Activated CD4-positive, alpha-beta memory T cell treated with anti-CD3 and anti-CD28 coated beads, Interleukin-2, amount 10 ng/mL, durations not matched to agents 7 days and 5 days (primary cell): Measurements from ENCODE around the gene TMCC1. TPM values are rescaled to one million over a fixed set of nuclear protein-coding genes. Genes with fewer than 3 reads are reported as not detected.

Source experiments
- CTCF ChIA-PET: fragments of 350-600 bp; sonication (Branson Sonifier 250); formaldehyde crosslinking; loops from one replicate; lab custom pipeline; 2021; ENCODE audit warnings: antibody characterized with exemption, inconsistent platforms; lab: Charles Lee
- POLR2A ChIA-PET: fragments of 350-600 bp; sonication (Branson Sonifier 250); formaldehyde crosslinking; loops from one replicate; lab custom pipeline; 2021; ENCODE audit warnings: antibody characterized with exemption; lab: Charles Lee
- DNase-seq: peaks from one replicate; pipeline ENCODE4 v3.0.0-alpha.2; 2020
- H3K27ac Mint-ChIP-seq: one replicate; pipeline ENCODE4 v1.8.0; 2021; ENCODE audit warnings: mild to moderate bottlenecking, mixed read lengths
- H3K27me3 Mint-ChIP-seq: one replicate; pipeline ENCODE4 v1.8.0; 2021; ENCODE audit warnings: mixed read lengths
- H3K36me3 Mint-ChIP-seq: one replicate; pipeline ENCODE4 v1.8.0; 2021; ENCODE audit warnings: low read depth, mixed read lengths
- H3K4me1 Mint-ChIP-seq: one replicate; pipeline ENCODE4 v1.8.0; 2021; ENCODE audit warnings: mixed read lengths
- H3K4me3 Mint-ChIP-seq: one replicate; pipeline ENCODE4 v1.8.0; 2021; ENCODE audit warnings: mild to moderate bottlenecking, mixed read lengths
- H3K9me3 Mint-ChIP-seq: one replicate; pipeline ENCODE4 v1.8.0; 2021; ENCODE audit warnings: mixed read lengths
- total RNA-seq, 2 experiments: library from RNA; stranded (reverse); gene quantifications; one replicate each; pipeline ENCODE4 v1.2.3, GENCODE V29; 2021

Gene TMCC1
- total RNA-seq, 2 experiments from 2014 or later, result 18.5 to 20.4 TPM

- no peak overlapping the region for H3K27ac Mint-ChIP-seq
- POLR2A ChIA-PET, result no interaction called here
- no peaks in the 10 kb centered on the region for H3K9me3 Mint-ChIP-seq
- H3K27me3 Mint-ChIP-seq, result no peaks in the 10 kb centered on the region
- no peak for DNase-seq
- CTCF ChIA-PET, result interaction anchor here (0.6 kb wide), 1 partner anchor 16 kb away, joined by 4 read pairs; no protein-coding TSS in a partner anchor
- peaks cover 4% of the 10 kb centered on the region for H3K36me3 Mint-ChIP-seq
- no peaks in the 10 kb centered on the region for H3K4me1 Mint-ChIP-seq
- H3K4me3 Mint-ChIP-seq, result no peak overlapping the region
Observed at GRCh38 chr3:129673897-129674797, 219.4 kb downstream of the TMCC1 start.

- Mint-ChIP-seq H3K27ac (no peak overlapping the region), H3K4me3 (no peak overlapping the region), H3K27me3 (no peaks in the 10 kb centered on the region), H3K9me3 (no peaks in the 10 kb centered on the region), H3K4me1 (no peaks in the 10 kb centered on the region), H3K36me3 (peaks cover 4% of the 10 kb centered on the region)
- ChIA-PET POLR2A (no interaction called here), CTCF (interaction anchor here (0.6 kb wide), 2 partner anchors 14 to 461 kb away, joined by 3 to 4 read pairs; no protein-coding TSS in a partner anchor)
- DNase-seq, result no peak
Observed at GRCh38 chr3:129673012-129673411, 220.5 kb downstream of the TMCC1 start.

- CTCF ChIA-PET, result no interaction called here
- H3K27me3 Mint-ChIP-seq, result no peaks in the 10 kb centered on the region
Observed at GRCh38 chr3:129672412-129672811, 221.1 kb downstream of the TMCC1 start.

GRCh38 chr3:129665024-129665768 lies 228.3 kb downstream of the TMCC1 start:
- Mint-ChIP-seq H3K27me3 (no peaks in the 10 kb centered on the region), H3K4me3 (no peak overlapping the region), H3K9me3 (no peaks in the 10 kb centered on the region), H3K27ac (no peak overlapping the region), H3K4me1 (no peaks in the 10 kb centered on the region), H3K36me3 (peaks cover under 1% of the 10 kb centered on the region)
- ChIA-PET CTCF (interaction anchor here (0.9 to 1.7 kb wide), 2 partner anchors 16 to 38 kb away, joined by 3 read pairs; no protein-coding TSS in a partner anchor), POLR2A (no interaction called here)
- DNase-seq, result no peak

More at GRCh38 chr3:129672412-129672811, 221.1 kb downstream of the TMCC1 start:
- Mint-ChIP-seq H3K27ac (no peak overlapping the region), H3K4me1 (no peaks in the 10 kb centered on the region), H3K9me3 (no peaks in the 10 kb centered on the region), H3K4me3 (no peak overlapping the region), H3K36me3 (peaks cover 4% of the 10 kb centered on the region)
- no peak for DNase-seq
- POLR2A ChIA-PET, result no interaction called here

- no peaks in the 10 kb centered on the region for H3K9me3 Mint-ChIP-seq
- H3K27me3 Mint-ChIP-seq, result no peaks in the 10 kb centered on the region
- no peaks in the 10 kb centered on the region for H3K4me1 Mint-ChIP-seq
- H3K27ac Mint-ChIP-seq, result no peak overlapping the region
- ChIA-PET CTCF (interaction anchor here (0.6 kb wide), 1 partner anchor 376 kb away, joined by 3 read pairs; no protein-coding TSS in a partner anchor), POLR2A (no interaction called here)
- H3K36me3 Mint-ChIP-seq, result no peaks in the 10 kb centered on the region
- H3K4me3 Mint-ChIP-seq, result no peak overlapping the region
- no peak for DNase-seq
Observed at GRCh38 chr3:129663930-129664646, 229.4 kb downstream of the TMCC1 start.

- no peaks in the 10 kb centered on the region for H3K36me3 Mint-ChIP-seq
- H3K9me3 Mint-ChIP-seq, result no peaks in the 10 kb centered on the region
- H3K27ac Mint-ChIP-seq, result no peak overlapping the region
- H3K27me3 Mint-ChIP-seq, result no peaks in the 10 kb centered on the region
- H3K4me1 Mint-ChIP-seq, result peaks cover 6% of the 10 kb centered on the region
- ChIA-PET CTCF (interaction anchor here (0.5 kb wide), 1 partner anchor 145 kb away, joined by 3 read pairs; no protein-coding TSS in a partner anchor), POLR2A (interaction anchor here (0.5 kb wide), 1 partner anchor 346 kb away, joined by 3 read pairs; no protein-coding TSS in a partner anchor)
- DNase-seq, result no peak
- no peak overlapping the region for H3K4me3 Mint-ChIP-seq
Observed at GRCh38 chr3:129663045-129663446, 230.5 kb downstream of the TMCC1 start.

GRCh38 chr3:129662191-129662608 lies 231.3 kb downstream of the TMCC1 start:
- Mint-ChIP-seq H3K9me3 (no peaks in the 10 kb centered on the region), H3K4me1 (peaks cover 14% of the 10 kb centered on the region), H3K36me3 (no peaks in the 10 kb centered on the region), H3K27ac (no peak overlapping the region), H3K27me3 (no peaks in the 10 kb centered on the region), H3K4me3 (no peak overlapping the region)
- POLR2A ChIA-PET, result no interaction called here
- CTCF ChIA-PET, result no interaction called here
- no peak for DNase-seq

- Mint-ChIP-seq H3K9me3 (no peaks in the 10 kb centered on the region), H3K4me3 (no peak overlapping the region), H3K27ac (no peak overlapping the region), H3K4me1 (peaks cover 18% of the 10 kb centered on the region), H3K27me3 (no peaks in the 10 kb centered on the region), H3K36me3 (no peaks in the 10 kb centered on the region)
- ChIA-PET CTCF (no interaction called here), POLR2A (interaction anchor here (0.6 kb wide), 1 partner anchor 73 kb away, joined by 4 read pairs; no protein-coding TSS in a partner anchor)
- DNase-seq, result no peak
Observed at GRCh38 chr3:129661766-129662165, 231.7 kb downstream of the TMCC1 start.

GRCh38 chr3:129658110-129658843 lies 235.2 kb downstream of the TMCC1 start:
- Mint-ChIP-seq H3K27me3 (no peaks in the 10 kb centered on the region), H3K4me1 (peaks cover 18% of the 10 kb centered on the region), H3K4me3 (no peak overlapping the region), H3K9me3 (no peaks in the 10 kb centered on the region), H3K27ac (no peak overlapping the region), H3K36me3 (no peaks in the 10 kb centered on the region)
- no peak for DNase-seq
- CTCF ChIA-PET, result interaction anchor here (0.7 kb wide), 3 partner anchors 15 to 33 kb away, joined by 3 to 10 read pairs (median 4); no protein-coding TSS in a partner anchor
- POLR2A ChIA-PET, result no interaction called here

GRCh38 chr3:129657261-129658046 lies 236.1 kb downstream of the TMCC1 start:
- Mint-ChIP-seq H3K27ac (no peak overlapping the region), H3K27me3 (no peaks in the 10 kb centered on the region), H3K36me3 (no peaks in the 10 kb centered on the region), H3K9me3 (no peaks in the 10 kb centered on the region), H3K4me1 (peaks cover 18% of the 10 kb centered on the region), H3K4me3 (no peak overlapping the region)
- ChIA-PET POLR2A (no interaction called here), CTCF (interaction anchor here (0.9 kb wide), 1 partner anchor 276 kb away, joined by 4 read pairs; no protein-coding TSS in a partner anchor)
- DNase-seq, result no peak

GRCh38 chr3:129656659-129657247 lies 236.8 kb downstream of the TMCC1 start:
- no peaks in the 10 kb centered on the region for H3K9me3 Mint-ChIP-seq
- no peak overlapping the region for H3K27ac Mint-ChIP-seq
- DNase-seq, result no peak
- H3K36me3 Mint-ChIP-seq, result no peaks in the 10 kb centered on the region
- CTCF ChIA-PET, result interaction anchor here (0.9 kb wide), 1 partner anchor 277 kb away, joined by 4 read pairs; no protein-coding TSS in a partner anchor
- POLR2A ChIA-PET, result interaction anchor here (1.5 kb wide), 1 partner anchor 9 kb away, joined by 3 read pairs; no protein-coding TSS in a partner anchor
- peaks cover 18% of the 10 kb centered on the region for H3K4me1 Mint-ChIP-seq
- H3K4me3 Mint-ChIP-seq, result no peak overlapping the region
- no peaks in the 10 kb centered on the region for H3K27me3 Mint-ChIP-seq
